ENCODE data around the gene KIF18B. TPM values are rescaled to one million over a fixed set of nuclear protein-coding genes. Genes with fewer than 3 reads are reported as not detected.

Gene KIF18B
- total and polyA plus RNA-seq, 2 of the 13 experiments (the other 11 are each of a cell fraction or from before 2014, with no cell fraction given), result 15.2 to 15.3 TPM

DNA sequence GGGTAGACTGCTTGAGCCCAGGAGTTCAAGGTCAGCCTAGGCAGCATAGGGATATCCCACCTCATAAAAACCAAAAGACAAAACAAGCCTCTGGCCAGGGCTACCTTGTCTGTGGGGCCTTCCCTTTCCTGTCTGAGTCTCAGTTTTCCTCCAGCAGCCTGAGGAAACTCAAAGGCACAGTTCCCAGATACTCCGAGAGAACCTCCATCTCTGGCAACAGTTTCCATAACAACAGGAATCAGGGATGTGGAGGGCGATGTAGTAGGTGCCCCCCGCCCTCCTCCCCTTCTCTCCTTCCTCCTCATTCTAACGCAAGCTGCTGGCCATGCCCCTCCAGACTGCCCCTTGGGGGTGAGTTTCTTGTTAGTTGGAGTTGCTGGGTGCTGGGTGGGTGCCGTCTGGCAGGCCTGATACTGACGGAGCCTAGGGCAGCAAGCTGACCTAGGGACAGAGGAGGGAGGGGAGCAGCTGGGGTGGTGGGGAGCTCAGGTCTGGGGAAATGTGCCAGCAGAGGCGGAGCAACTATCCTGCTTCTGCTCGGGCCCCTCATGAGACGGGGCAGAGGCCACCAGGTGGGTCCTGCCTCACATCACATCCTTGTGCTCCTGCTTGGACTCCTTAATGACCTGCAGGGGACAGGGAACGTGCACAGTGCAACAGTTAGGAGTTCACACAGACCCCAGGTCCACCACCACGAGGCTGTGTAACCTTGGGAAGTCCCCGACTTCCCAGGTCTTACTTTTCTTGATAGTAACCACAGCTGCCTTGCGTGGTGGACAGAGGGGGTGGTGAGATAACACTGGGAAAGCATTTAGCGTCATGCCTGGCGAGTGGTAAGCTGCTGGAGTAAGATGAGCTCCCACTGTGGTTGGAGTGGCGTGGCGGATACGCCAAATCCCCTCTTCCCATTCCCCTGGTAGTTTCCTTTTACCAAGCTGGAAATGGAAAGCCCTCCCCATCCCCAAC lies 40.5 kb downstream of the KIF18B start:
- Histone ChIP-seq H3K9ac (ENCODE audit: insufficient read depth, low read depth, low read length) (no peak overlapping the region), H3K4me2 (ENCODE audit: low read depth, low read length) (peak overlapping the region; percentile 8; the same call in 1 of the 2 replicates), H3K79me2 (ENCODE audit: insufficient read depth, low read length) (no peaks in the 10 kb centered on the region), H3K27me3 (ENCODE audit: control insufficient read depth in 1 of 2, insufficient read depth in 2 of 2, low read length in 2 of 2) (peaks cover 8 to 33% of the 10 kb centered on the region in 2 experiments; a peak in 4 of 5 replicates), H3K36me3 (replicated peaks in 1 of 2; ENCODE audit: control insufficient read depth in 1 of 2, insufficient read depth in 2 of 2, low read length in 2 of 2) (no peaks in the 10 kb centered on the region), H4K20me1 (ENCODE audit: insufficient read depth, low read length) (no peaks in the 10 kb centered on the region; the same call in 1 of the 2 replicates), H3K9me3 (ENCODE audit: low read length) (no peaks in the 10 kb centered on the region), H3K4me1 (ENCODE audit: insufficient read depth, low read length) (peaks cover 46% of the 10 kb centered on the region), H3K4me3 (replicated peaks in 1 of 3; ENCODE audit: insufficient read depth in 1 of 3, low read depth in 2 of 3, low read length in 3 of 3) (no peak overlapping the region), H3K27ac (ENCODE audit: extremely low read length, insufficient read depth, low read length) (no peak overlapping the region), H2AFZ (ENCODE audit: low read length) (no peak overlapping the region)
- CTCF ChIA-PET (ENCODE audit: low intra/inter-chr PET ratio, low total read pairs), result no interaction called here
- intact Hi-C loops (cut with micrococcal nuclease; ENCODE audit: unreplicated experiment), result loop anchor here (10.0 kb wide), 1 partner anchor 188 kb away; no protein-coding TSS in a partner anchor
- FAIRE-seq (no peak), ATAC-seq (no peak), DNase-seq (ENCODE audit: low spot score) (no peak)
- POLR2A ChIA-PET, result interaction anchor here (1.1 kb wide), 1 partner anchor 9 kb away, joined by 3 read pairs; the partner anchor contains the start of gene GFAP
- WGBS (ENCODE audit: low lambda C conversion rate), result 23% methylated on average over 15 of the region's 18 CpGs
- in situ Hi-C loops (cut with HindIII; ENCODE audit: extremely low pct_ligation_motif_present, low pct_unique_long_range_greater_than_20kb), result no loop called here
- TF ChIP-seq, protein P1, sequence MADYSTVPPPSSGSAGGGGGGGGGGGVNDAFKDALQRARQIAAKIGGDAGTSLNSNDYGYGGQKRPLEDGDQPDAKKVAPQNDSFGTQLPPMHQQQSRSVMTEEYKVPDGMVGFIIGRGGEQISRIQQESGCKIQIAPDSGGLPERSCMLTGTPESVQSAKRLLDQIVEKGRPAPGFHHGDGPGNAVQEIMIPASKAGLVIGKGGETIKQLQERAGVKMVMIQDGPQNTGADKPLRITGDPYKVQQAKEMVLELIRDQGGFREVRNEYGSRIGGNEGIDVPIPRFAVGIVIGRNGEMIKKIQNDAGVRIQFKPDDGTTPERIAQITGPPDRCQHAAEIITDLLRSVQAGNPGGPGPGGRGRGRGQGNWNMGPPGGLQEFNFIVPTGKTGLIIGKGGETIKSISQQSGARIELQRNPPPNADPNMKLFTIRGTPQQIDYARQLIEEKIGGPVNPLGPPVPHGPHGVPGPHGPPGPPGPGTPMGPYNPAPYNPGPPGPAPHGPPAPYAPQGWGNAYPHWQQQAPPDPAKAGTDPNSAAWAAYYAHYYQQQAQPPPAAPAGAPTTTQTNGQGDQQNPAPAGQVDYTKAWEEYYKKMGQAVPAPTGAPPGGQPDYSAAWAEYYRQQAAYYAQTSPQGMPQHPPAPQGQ (CRISPR knock-in tag; IDR thresholded peaks at IDR 0.05; ENCODE audit: borderline replicate concordance), result no peak
- no peak for TF ChIP-seq CREB1 (IDR thresholded peaks at IDR 0.05)
- no peak for TF ChIP-seq CREB1 (CRISPR knock-in tag; IDR thresholded peaks at IDR 0.05)
- no peak for TF ChIP-seq MTA3 (CRISPR knock-in tag; IDR thresholded peaks at IDR 0.05)
- no peak for TF ChIP-seq RORA (CRISPR knock-in tag; IDR thresholded peaks at IDR 0.05)
- TF ChIP-seq ZSCAN31 (CRISPR knock-in tag; IDR thresholded peaks at IDR 0.05; ENCODE audit: low read depth), result no peak
- no TSS peak for BruUV-seq (replicated peaks)
